ENCODE measurements around the gene PLA2G2C.
"Not testable (repeated sequence)": the region's sequence is repeated elsewhere in the genome, so short reads cannot be mapped to it uniquely, and the experiment has no call there.

PLA2G2C gene

GRCh38 chr1:20130518-20130917 is 55.8 kb downstream of the PLA2G2C start:
- not testable (repeated sequence) for DNase-seq (ENCODE audit: low read depth)

GRCh38 chr1:20126806-20127440 is 59.4 kb downstream of the PLA2G2C start:
- no peak for DNase-seq (ENCODE audit: low read depth)

GRCh38 chr1:20126041-20126805 is 60.1 kb downstream of the PLA2G2C start:
- no peak for DNase-seq (ENCODE audit: low read depth)

GRCh38 chr1:20125100-20125499 is 61.2 kb downstream of the PLA2G2C start:
- DNase-seq (ENCODE audit: low read depth) = no peak

GRCh38 chr1:20124456-20125057 is 61.8 kb downstream of the PLA2G2C start:
- DNase-seq (ENCODE audit: low read depth) = peak; percentile 78

GRCh38 chr1:20123722-20124455 is 62.4 kb downstream of the PLA2G2C start:
- no peak for DNase-seq (ENCODE audit: low read depth)

- no peak for DNase-seq (ENCODE audit: low read depth)
These were observed 65.5 kb downstream of the PLA2G2C start for GRCh38 chr1:20120796-20121195.

- DNase-seq (ENCODE audit: low read depth) = no peak
These were observed 67.0 kb downstream of the PLA2G2C start, which contains the start of gene PLA2G2D for GRCh38 chr1:20119347-20119746. PLA2G2D (minus strand) TSS chr1:20119536; CDS start chr1:20119498, 38 bp downstream.

GRCh38 chr1:20117236-20117635 is 69.1 kb downstream of the PLA2G2C start:
- DNase-seq (ENCODE audit: low read depth) = no peak

GRCh38 chr1:20115916-20116315 is 70.4 kb downstream of the PLA2G2C start:
- DNase-seq (ENCODE audit: low read depth) = no peak

- no peak for DNase-seq (ENCODE audit: low read depth)
These were observed 70.8 kb downstream of the PLA2G2C start for GRCh38 chr1:20115479-20115878.

- no peak for DNase-seq (ENCODE audit: low read depth)
These were observed 72.2 kb downstream of the PLA2G2C start for GRCh38 chr1:20114021-20114648.
